ENCODE results near the gene FTCD.

FTCD gene

GRCh38 chr21:46091631-46092025 lies 63.8 kb downstream of the FTCD start:
- no peak for DNase-seq (ENCODE audit: low spot score)

- no peak for DNase-seq (ENCODE audit: low spot score)
These were observed 64.3 kb downstream of the FTCD start for GRCh38 chr21:46091118-46091517.

DNA sequence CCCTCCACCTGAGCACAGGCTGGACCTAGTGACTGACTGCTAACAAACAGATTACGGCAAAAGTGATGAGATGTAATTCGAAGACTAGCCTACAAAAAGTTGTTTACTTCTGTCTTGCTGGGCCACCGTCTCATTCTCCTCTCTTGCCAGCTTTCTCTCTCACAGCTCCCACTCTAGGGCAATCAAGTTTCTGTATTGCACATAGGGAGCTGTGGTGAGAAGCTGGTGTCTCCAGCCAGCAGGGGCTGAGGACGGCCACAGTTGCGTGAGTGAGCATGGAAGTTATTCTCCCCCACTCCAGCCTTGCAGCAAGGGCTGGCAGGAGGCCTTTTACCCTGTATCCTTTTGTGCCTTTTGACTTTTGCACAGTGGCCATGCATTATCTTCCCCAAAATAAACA lies 66.1 kb downstream of the FTCD start:
- no peak for DNase-seq (ENCODE audit: low spot score)

- DNase-seq (ENCODE audit: low spot score), result no peak
These were observed 67.2 kb downstream of the FTCD start for GRCh38 chr21:46088189-46088588.

DNA sequence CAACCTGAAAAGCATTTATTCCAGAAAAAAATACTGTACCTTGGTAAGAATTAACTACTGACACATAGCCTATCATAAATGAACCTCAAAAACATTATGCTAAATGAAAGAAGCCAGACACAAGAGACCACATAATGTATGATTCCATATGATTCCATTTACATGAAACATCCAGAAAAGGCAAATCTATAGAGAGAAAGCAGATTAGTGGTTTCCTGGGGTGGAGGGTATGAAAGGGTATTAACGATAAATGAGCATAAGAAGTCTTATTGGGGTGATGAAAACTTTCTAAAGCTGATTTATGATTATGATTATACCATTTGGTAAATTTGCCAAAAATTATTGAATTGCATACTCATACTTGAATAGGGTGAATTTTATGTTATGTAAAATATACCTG lies 67.7 kb downstream of the FTCD start:
- DNase-seq (ENCODE audit: low spot score), result no peak
